CD4-positive, CD25-positive, alpha-beta regulatory T cell (primary cell): ENCODE measurements around the gene SH2D2A. TPM values are rescaled to one million over a fixed set of nuclear protein-coding genes. Genes with fewer than 3 reads are reported as not detected.
A peak's percentile ranks its signal among the peaks of the same experiment; 100 is the strongest.

ENCODE experiments used
- ATAC-seq, 2 donors: fragments of 150-1000 bp; cut with Tn5 transposase; one replicate each; pipeline ENCODE4 v1.10.0; 2021; ENCODE audit warnings: low read depth in 2 of 2, moderate number of reproducible peaks in 2 of 2, moderate library complexity in 1 of 2
- DNase-seq, 3 donors: peaks; one replicate each; pipeline versions ENCODE4 v3.0.0 to v3.0.0-alpha.2; 2012 to 2022; ENCODE audit warnings: mixed read lengths in 1 of 3
- H3K27ac ChIP-seq: one replicate; pipeline ENCODE4 v1.7.0; 2013; ENCODE audit warnings: mild to moderate bottlenecking, low read length; ENCODE audit not compliant: insufficient read depth, poor library complexity, severe bottlenecking
- H3K27me3 ChIP-seq: one replicate; pipeline ENCODE4 v1.7.0; 2013; ENCODE audit warnings: low read length; ENCODE audit not compliant: control insufficient read depth, insufficient read depth
- H3K36me3 ChIP-seq: one replicate; pipeline ENCODE4 v1.7.0; 2013; ENCODE audit warnings: mild to moderate bottlenecking, low read length, moderate library complexity; ENCODE audit not compliant: control insufficient read depth, insufficient read depth
- H3K4me1 ChIP-seq: 2 replicates; pipeline ENCODE4 v1.7.0; 2013; ENCODE audit warnings: mild to moderate bottlenecking, low read length; ENCODE audit not compliant: insufficient read depth, control insufficient read depth, poor library complexity, severe bottlenecking
- H3K4me3 ChIP-seq: one replicate; pipeline ENCODE4 v1.7.0; 2013; ENCODE audit warnings: low read depth, mild to moderate bottlenecking, low read length, moderate library complexity
- H3K9me3 ChIP-seq, 2 experiments: 1 replicate in 1 of 2; 2 replicates in 1 of 2; pipeline ENCODE4 v1.7.0; 2013; ENCODE audit warnings: low read length in 2 of 2, mild to moderate bottlenecking in 1 of 2, moderate library complexity in 1 of 2; ENCODE audit not compliant: control insufficient read depth in 2 of 2
- H3K27ac Mint-ChIP-seq, 3 donors: one replicate each; pipeline ENCODE4 v1.8.0; 2020 to 2022; ENCODE audit warnings: mild to moderate bottlenecking in 3 of 3, mixed read lengths in 3 of 3, moderate library complexity in 2 of 3
- H3K27me3 Mint-ChIP-seq: one replicate; pipeline ENCODE4 v1.8.0; 2022; ENCODE audit warnings: mild to moderate bottlenecking, mixed read lengths
- H3K36me3 Mint-ChIP-seq: one replicate; pipeline ENCODE4 v1.8.0; 2020; ENCODE audit warnings: mixed read lengths
- H3K4me1 Mint-ChIP-seq, 4 donors: one replicate each; pipeline ENCODE4 v1.8.0; 2020 to 2022; ENCODE audit warnings: mixed read lengths in 4 of 4, mild to moderate bottlenecking in 1 of 4
- H3K4me3 Mint-ChIP-seq, 4 donors: one replicate each; pipeline ENCODE4 v1.8.0; 2020 to 2022; ENCODE audit warnings: mild to moderate bottlenecking in 4 of 4, mixed read lengths in 4 of 4, moderate library complexity in 3 of 4
- H3K9me3 Mint-ChIP-seq, 7 donors: one replicate each; pipeline ENCODE4 v1.8.0; 2020 to 2022; ENCODE audit warnings: mixed read lengths in 7 of 7, mild to moderate bottlenecking in 3 of 7, moderate library complexity in 2 of 7
- polyA plus RNA-seq, 4 donors: library from polyadenylated mRNA; unstranded; fragments of 300-500 nt; fragmentation: Illumina TruSeq; gene quantifications; one replicate each; pipeline ENCODE4 v1.2.3, GENCODE V29; 2021
- total RNA-seq: library from RNA; stranded (reverse); gene quantifications from one replicate; pipeline ENCODE4 v1.2.3, GENCODE V29; 2022

SH2D2A gene
- total and polyA plus RNA-seq, 5 donors from 2014 or later, result 27.3 to 158 (median 31.5) TPM

DNA sequence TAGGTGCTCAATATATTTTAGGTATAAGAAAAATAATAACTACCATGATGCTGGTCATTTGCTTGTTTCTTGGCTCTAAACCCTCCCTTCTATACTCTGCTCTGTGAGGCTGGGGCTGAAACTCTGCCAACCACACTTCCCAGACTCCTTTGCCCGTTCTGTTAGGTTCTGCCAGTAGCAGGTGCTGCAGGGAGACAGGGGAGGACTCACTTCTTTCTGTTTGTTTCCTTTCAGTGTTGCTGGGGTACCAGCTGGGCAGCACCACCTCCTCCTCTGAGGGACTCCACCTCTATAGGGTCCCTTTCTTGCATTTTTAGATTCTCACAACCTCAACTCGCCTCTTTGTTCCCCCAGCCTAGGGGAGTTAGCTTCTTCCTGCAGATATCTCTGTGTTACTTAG, 17.0 kb upstream of the SH2D2A start:
- H3K4me3 Mint-ChIP-seq, result no peak overlapping the region
- H3K27me3 ChIP-seq, result no peaks in the 10 kb centered on the region
- peaks cover 22% of the 10 kb centered on the region for H3K4me1 ChIP-seq
- H3K27ac Mint-ChIP-seq, result peak overlapping the region in 2 of 3 donors; percentile 67 to 77
- H3K4me1 Mint-ChIP-seq, result peaks cover 7 to 40% (median 12%) of the 10 kb centered on the region in 4 donors
- H3K27me3 Mint-ChIP-seq, result no peaks in the 10 kb centered on the region
- H3K36me3 ChIP-seq, result no peaks in the 10 kb centered on the region
- no peak overlapping the region for H3K27ac ChIP-seq
- no peaks in the 10 kb centered on the region for H3K36me3 Mint-ChIP-seq
- DNase-seq, result peak in 1 of 3 donors; percentile 48
- ATAC-seq, result peak; percentile 33 to 50
- H3K9me3 ChIP-seq, result no peaks in the 10 kb centered on the region
- H3K9me3 Mint-ChIP-seq, result no peaks in the 10 kb centered on the region
- no peak overlapping the region for H3K4me3 ChIP-seq

DNA sequence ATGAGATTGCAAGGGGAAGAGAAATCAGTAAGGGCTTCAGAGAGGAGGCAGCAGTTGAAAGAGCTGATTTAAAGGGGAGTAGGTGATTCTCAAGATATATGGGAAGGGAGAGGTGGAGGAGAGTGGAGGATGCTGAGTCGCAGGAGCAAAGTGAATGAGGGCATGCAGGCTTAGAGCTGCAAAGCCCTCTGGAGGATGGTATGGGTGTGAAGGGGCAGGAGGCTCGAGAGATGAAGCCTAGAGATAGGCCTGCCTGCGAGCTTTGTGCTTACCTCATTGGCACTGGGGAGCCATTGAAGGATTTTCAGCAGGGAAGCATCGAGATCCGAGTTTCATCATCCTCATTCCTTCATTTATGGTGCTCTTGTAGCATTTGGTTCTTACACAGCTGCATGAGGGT, 15.8 kb upstream of the SH2D2A start:
- Mint-ChIP-seq H3K27ac (no peak overlapping the region), H3K4me1 (peaks cover 7 to 36% (median 11%) of the 10 kb centered on the region in 4 donors), H3K4me3 (no peak overlapping the region), H3K36me3 (no peaks in the 10 kb centered on the region), H3K9me3 (no peaks in the 10 kb centered on the region), H3K27me3 (no peaks in the 10 kb centered on the region)
- DNase-seq (no peak), ATAC-seq (no peak)
- H3K4me1 ChIP-seq, result peaks cover 22% of the 10 kb centered on the region
- H3K27me3 ChIP-seq, result no peaks in the 10 kb centered on the region
- H3K27ac ChIP-seq, result no peak overlapping the region
- H3K4me3 ChIP-seq, result no peak overlapping the region
- H3K9me3 ChIP-seq, result no peaks in the 10 kb centered on the region
- H3K36me3 ChIP-seq, result no peaks in the 10 kb centered on the region

DNA sequence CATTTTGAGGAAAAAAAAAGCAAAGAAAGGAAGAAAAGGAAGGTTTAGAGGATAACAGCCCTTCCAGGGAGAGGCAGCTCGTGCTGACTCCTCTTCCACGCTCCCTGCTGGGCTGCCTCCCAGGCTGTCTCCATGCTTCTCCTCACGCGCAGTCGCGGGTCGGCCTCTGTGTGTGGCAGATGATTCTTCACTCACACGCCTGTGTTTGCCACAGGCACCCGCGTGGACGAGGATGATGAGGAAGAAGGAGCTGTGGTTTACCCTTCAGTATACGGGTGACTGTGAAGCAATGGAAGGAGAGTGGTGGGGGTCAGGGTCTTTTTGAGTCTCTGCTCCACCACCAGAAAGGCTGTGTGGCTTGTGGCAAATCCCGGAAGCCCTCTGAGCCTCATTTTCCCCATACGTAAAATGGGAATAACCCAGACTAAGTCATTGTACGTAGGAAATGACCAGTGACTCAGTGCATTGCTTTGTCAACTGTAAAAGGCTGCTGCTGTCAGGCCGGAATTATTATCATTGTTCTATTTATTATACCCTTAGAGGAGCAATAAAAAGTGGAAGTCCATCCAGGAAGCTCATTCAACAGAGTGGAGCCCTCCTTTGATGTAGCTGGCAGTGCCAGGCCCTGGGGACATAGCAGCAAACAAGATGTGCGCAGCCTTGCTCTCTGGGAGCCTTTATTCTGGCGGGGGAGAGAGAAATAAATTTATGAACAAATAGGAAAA, 11.9 kb upstream of the SH2D2A start:
- Histone ChIP-seq H3K4me1 (no peaks in the 10 kb centered on the region), H3K4me3 (no peak overlapping the region), H3K27ac (no peak overlapping the region), H3K36me3 (no peaks in the 10 kb centered on the region), H3K9me3 (no peaks in the 10 kb centered on the region), H3K27me3 (no peaks in the 10 kb centered on the region)
- Mint-ChIP-seq H3K9me3 (no peaks in the 10 kb centered on the region), H3K27ac (no peak overlapping the region), H3K36me3 (no peaks in the 10 kb centered on the region), H3K4me3 (no peak overlapping the region), H3K27me3 (peaks cover 4% of the 10 kb centered on the region), H3K4me1 (peaks cover 0 to under 1% (median under 1%) of the 10 kb centered on the region in 4 donors)
- DNase-seq (no peak), ATAC-seq (no peak)

DNA sequence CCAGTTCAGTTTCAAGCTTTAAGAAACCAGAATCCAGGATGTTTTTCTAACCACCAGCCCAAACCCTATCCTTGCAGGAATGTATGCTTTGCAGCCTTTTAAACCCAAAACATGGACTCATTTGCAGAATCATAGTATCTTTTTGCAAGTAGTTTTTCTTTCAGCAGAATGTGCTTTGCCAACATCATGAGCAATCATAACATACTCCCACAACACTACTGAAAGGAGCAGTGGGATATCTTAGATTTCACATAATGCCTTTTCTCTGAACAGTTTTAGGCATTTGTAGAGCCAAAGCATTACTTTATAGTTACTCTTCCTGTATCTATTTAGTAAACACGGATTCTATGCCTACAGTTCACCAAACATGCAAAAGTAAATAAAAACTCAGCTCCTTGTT, 10.0 kb upstream of the SH2D2A start:
- Mint-ChIP-seq H3K27me3 (peaks cover 4% of the 10 kb centered on the region), H3K4me3 (no peak overlapping the region), H3K4me1 (no peaks in the 10 kb centered on the region), H3K36me3 (no peaks in the 10 kb centered on the region), H3K27ac (no peak overlapping the region), H3K9me3 (no peaks in the 10 kb centered on the region)
- no peaks in the 10 kb centered on the region for H3K36me3 ChIP-seq
- H3K27me3 ChIP-seq, result peaks cover 2% of the 10 kb centered on the region
- H3K27ac ChIP-seq, result no peak overlapping the region
- H3K4me3 ChIP-seq, result no peak overlapping the region
- H3K9me3 ChIP-seq, result no peaks in the 10 kb centered on the region
- ATAC-seq (no peak), DNase-seq (no peak)
- no peaks in the 10 kb centered on the region for H3K4me1 ChIP-seq

DNA sequence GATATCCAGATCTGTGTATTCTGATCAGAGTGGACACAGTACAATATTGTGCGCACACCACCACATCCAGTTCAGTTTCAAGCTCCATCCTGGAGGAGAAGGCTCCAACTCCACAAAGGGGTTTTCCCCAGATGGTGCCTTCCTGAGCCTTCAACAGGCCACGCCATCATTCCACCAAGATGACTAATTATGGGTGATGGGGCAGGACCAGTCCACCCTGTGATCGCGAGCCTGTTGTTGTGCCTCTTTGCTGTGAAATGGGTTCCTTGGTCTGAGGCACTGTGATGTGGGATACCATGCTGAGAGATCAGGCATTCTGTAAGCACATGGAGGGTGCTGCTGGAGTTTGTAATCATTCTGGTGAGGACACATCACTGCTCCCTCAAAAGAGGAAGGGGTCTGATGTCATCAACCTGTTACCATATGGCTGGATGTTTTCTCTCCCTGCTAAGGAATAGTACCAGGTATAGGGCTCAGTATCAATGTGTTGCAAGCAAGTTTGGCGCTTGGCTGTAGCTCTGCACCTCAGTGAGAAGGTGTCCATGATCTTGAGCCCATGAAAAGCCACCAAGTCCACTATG, 6.7 kb upstream of the SH2D2A start:
- DNase-seq, result no peak
- ATAC-seq, result no peak
- Mint-ChIP-seq H3K27me3 (peaks cover 4% of the 10 kb centered on the region), H3K4me1 (no peaks in the 10 kb centered on the region), H3K36me3 (no peaks in the 10 kb centered on the region), H3K27ac (peak overlapping the region in 1 of 3 donors; percentile 4), H3K4me3 (no peak overlapping the region), H3K9me3 (no peaks in the 10 kb centered on the region)
- H3K27me3 ChIP-seq, result peaks cover 2% of the 10 kb centered on the region
- no peak overlapping the region for H3K4me3 ChIP-seq
- H3K36me3 ChIP-seq, result no peaks in the 10 kb centered on the region
- no peak overlapping the region for H3K27ac ChIP-seq
- no peaks in the 10 kb centered on the region for H3K9me3 ChIP-seq
- no peaks in the 10 kb centered on the region for H3K4me1 ChIP-seq

DNA sequence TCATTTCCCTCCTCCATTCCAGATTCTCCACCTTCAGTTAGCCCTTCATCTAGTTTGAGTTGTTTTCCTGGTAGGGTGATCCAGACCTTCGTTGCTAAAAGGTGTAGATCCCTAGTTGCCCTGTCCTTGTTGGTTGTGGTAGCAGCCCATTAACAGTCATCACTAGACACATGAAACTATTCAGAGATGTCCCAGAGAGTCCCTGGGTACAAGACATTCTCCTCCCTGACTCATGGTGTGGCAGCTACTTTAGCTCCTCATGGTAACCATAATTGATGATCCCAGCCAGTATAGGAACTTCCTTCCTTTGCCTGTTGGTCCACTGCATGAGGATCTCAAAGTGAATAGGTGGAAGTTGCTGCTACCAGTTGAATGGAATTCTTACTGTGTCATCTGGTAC, 6.0 kb upstream of the SH2D2A start:
- no peak overlapping the region for H3K27ac ChIP-seq
- no peaks in the 10 kb centered on the region for H3K9me3 Mint-ChIP-seq
- no peaks in the 10 kb centered on the region for H3K36me3 ChIP-seq
- H3K4me1 ChIP-seq, result no peaks in the 10 kb centered on the region
- peaks cover 2% of the 10 kb centered on the region for H3K27me3 ChIP-seq
- no peaks in the 10 kb centered on the region for H3K36me3 Mint-ChIP-seq
- DNase-seq (no peak), ATAC-seq (no peak)
- H3K4me1 Mint-ChIP-seq, result peaks cover 0 to 3% (median 0%) of the 10 kb centered on the region in 4 donors
- no peak overlapping the region for H3K4me3 ChIP-seq
- H3K27ac Mint-ChIP-seq, result peak overlapping the region in 1 of 3 donors; percentile 4
- H3K27me3 Mint-ChIP-seq, result peaks cover 4% of the 10 kb centered on the region
- H3K9me3 ChIP-seq, result no peaks in the 10 kb centered on the region
- H3K4me3 Mint-ChIP-seq, result no peak overlapping the region

DNA sequence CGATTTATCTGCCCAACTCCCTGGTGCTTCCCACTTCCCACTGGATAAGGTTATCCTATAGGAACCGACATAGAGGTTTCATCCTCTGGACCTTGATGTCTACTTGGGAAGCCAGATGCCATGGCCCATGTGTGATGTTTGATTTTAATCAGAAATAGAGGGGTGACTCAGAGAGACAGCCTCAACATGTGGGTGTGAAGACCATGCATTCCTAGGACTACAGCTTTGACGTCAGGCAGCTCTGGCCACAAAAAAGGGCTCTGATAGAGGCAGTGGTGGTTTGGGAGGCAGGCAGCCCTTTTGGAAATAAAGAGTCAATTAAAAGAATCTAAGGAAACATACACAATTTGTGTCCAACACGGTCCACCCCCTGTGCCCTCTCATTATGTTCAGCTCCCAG, 5.2 kb upstream of the SH2D2A start:
- H3K27me3 ChIP-seq, result peaks cover 2% of the 10 kb centered on the region
- DNase-seq, result no peak
- Mint-ChIP-seq H3K9me3 (no peaks in the 10 kb centered on the region), H3K27ac (no peak overlapping the region), H3K4me3 (no peak overlapping the region), H3K27me3 (peaks cover 7% of the 10 kb centered on the region), H3K36me3 (no peaks in the 10 kb centered on the region), H3K4me1 (peaks cover 0 to 9% (median 3%) of the 10 kb centered on the region in 4 donors)
- H3K4me1 ChIP-seq, result peaks cover 8% of the 10 kb centered on the region
- no peak overlapping the region for H3K4me3 ChIP-seq
- no peaks in the 10 kb centered on the region for H3K9me3 ChIP-seq
- ATAC-seq, result no peak
- H3K36me3 ChIP-seq, result no peaks in the 10 kb centered on the region
- no peak overlapping the region for H3K27ac ChIP-seq

DNA sequence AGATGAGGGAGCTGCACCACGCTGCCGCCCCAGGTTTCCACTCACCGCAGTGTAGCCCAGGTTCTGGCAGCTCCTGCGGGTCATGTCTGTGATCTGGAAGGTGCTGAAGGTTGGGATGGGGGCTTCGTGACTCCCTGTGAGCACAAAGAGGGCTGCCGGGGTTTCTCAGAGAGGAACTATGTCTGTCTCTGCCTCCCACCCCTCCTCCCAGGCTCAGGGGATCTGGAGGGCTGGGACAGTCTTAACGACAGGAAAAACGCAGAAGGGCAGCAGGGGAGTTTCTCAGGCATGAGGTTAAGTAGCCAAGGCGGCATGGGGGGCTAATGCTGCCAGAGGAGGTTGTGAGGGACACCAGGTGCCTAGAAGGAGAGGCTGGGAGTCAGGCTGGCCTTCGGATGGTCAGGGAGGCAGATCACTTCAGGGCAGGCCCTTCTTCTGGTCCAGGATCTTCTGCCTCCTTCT, 656 bp downstream of the SH2D2A start:
- DNase-seq (peak in 2 of 3 donors; percentile 19 to 23), ATAC-seq (no peak)
- H3K36me3 Mint-ChIP-seq, result peaks cover 22% of the 10 kb centered on the region
- Histone ChIP-seq H3K27me3 (no peaks in the 10 kb centered on the region), H3K4me3 (peak overlapping the region; percentile 85), H3K9me3 (no peaks in the 10 kb centered on the region), H3K36me3 (peaks cover 15% of the 10 kb centered on the region), H3K27ac (peak overlapping the region; percentile 99), H3K4me1 (peaks cover 61% of the 10 kb centered on the region)
- H3K9me3 Mint-ChIP-seq, result no peaks in the 10 kb centered on the region
- H3K4me3 Mint-ChIP-seq, result peak overlapping the region; percentile 92 to 94 (median 94)
- peaks cover 8% of the 10 kb centered on the region for H3K27me3 Mint-ChIP-seq
- peaks cover 16 to 67% (median 34%) of the 10 kb centered on the region in 4 donors for H3K4me1 Mint-ChIP-seq
- peak overlapping the region; percentile 98 to 100 (median 100) for H3K27ac Mint-ChIP-seq
